ENCODE results near the gene HLCS.

DNA sequence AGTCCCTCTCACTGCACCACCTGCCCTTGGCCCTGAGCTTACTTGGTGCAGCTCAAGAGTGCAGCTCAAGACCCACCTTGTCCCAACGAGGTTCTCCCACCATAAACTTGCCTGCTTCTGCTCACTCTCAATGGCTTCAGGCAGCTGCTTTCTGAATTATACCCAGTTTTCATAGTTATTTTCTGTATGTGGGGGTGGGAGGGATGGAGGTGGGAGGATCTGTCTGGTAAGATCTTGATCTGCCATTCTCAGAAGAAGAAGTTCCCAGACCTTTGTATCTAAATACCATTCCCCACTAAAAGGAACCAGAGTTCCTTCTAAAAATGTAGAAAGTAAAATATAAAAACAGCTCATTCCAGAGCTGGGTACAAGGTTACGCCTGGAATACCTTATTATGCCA, 156.0 kb downstream of the HLCS start:
- no peak for TF ChIP-seq CTCF (IDR thresholded peaks at IDR 0.05)
- no peak for TF ChIP-seq POLR2A (IDR thresholded peaks at IDR 0.05)
- TF ChIP-seq POLR2AphosphoS5 (IDR thresholded peaks at IDR 0.05; ENCODE audit: insufficient read depth in 1 of 2, low read depth in 1 of 2) = no peak
